SU-DHL-6 (cell line): Measurements from ENCODE around the gene CGREF1.

Experiments used
- EZH2phosphoT487 ChIP-seq: fragments of 200-600 bp; sonication (generic), shearing (Covaris generic); conservative IDR thresholded peaks from 2 replicates; pipeline ENCODE4 v1.6.1; 2018; ENCODE audit warnings: mild to moderate bottlenecking, antibody characterized with exemption, low read length, moderate library complexity, mixed read lengths
- TF ChIP-seq, protein P1 (sequence below): fragments of 200-600 bp; sonication (generic); IDR thresholded peaks from one replicate; pipeline ENCODE4 v1.5.1; 2017; ENCODE audit warnings: antibody characterized with exemption, mild to moderate bottlenecking, low read length, moderate library complexity; ENCODE audit not compliant: insufficient read depth, poor library complexity, severe bottlenecking

DNA sequence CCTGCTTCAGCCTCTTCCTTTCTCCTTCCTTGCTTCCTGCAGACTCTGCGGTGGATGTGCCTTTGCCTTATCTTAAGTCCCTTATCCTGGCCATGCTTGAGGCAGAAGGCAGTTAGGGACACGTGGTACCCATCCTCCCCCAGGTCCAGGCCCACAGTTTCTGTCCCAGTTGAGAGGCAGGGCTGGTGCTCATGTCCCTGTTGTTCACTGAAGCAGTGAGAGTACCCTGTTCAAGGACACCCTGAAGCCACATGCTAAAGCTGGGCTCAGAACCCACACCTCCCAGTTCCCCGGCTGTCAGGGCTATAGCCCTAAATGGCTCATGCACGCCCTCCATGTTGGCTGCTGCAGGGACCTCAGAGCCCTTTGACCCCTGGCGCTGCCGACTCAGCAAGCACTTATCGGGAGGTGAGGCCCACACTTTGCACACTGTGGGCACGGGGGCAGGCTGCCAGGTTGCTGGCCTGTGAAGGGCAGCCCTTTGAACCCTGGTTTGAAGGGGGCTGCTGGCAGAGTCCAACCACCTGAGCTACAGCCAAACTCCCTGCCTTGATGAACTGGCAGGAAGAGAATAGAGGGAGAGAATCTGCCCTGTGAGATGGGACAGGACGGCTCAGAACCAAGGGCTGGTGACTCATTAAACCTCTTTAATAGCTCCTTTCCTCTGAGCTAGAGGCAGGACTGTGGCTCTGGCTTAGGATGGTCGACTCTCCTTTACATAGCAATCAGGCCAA is 26.1 kb downstream of the CGREF1 start:
- TF ChIP-seq, protein P1, sequence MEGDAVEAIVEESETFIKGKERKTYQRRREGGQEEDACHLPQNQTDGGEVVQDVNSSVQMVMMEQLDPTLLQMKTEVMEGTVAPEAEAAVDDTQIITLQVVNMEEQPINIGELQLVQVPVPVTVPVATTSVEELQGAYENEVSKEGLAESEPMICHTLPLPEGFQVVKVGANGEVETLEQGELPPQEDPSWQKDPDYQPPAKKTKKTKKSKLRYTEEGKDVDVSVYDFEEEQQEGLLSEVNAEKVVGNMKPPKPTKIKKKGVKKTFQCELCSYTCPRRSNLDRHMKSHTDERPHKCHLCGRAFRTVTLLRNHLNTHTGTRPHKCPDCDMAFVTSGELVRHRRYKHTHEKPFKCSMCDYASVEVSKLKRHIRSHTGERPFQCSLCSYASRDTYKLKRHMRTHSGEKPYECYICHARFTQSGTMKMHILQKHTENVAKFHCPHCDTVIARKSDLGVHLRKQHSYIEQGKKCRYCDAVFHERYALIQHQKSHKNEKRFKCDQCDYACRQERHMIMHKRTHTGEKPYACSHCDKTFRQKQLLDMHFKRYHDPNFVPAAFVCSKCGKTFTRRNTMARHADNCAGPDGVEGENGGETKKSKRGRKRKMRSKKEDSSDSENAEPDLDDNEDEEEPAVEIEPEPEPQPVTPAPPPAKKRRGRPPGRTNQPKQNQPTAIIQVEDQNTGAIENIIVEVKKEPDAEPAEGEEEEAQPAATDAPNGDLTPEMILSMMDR = no peak
- no peak for TF ChIP-seq EZH2phosphoT487
